Ovary (tissue), 3 donors: Measurements from ENCODE around the gene DNAL4.

Source experiments
- EP300 ChIP-seq: sonication (generic); formaldehyde crosslinking; IDR thresholded peaks from one replicate; pipeline ENCODE4 v1.6.1; 2017; ENCODE audit warnings: antibody characterized with exemption
- POLR2A ChIP-seq: fragments of 450-650 bp; IDR thresholded peaks from one replicate; pipeline ENCODE4 v1.6.1; 2017; ENCODE audit warnings: antibody characterized with exemption, mild to moderate bottlenecking, moderate library complexity
- TF ChIP-seq, protein P1 (sequence below), 3 donors: fragments of 450-650 bp in 2 of 3; fragments of 200-600 bp in 1 of 3; IDR thresholded peaks; one replicate each; pipeline versions ENCODE4 v1.5.1 to v1.8.0; 2016 to 2022; ENCODE audit warnings: antibody characterized with exemption in 3 of 3, mild to moderate bottlenecking in 1 of 3
- donor health status: DM: no; HTN: no; CAD: no.

DNA sequence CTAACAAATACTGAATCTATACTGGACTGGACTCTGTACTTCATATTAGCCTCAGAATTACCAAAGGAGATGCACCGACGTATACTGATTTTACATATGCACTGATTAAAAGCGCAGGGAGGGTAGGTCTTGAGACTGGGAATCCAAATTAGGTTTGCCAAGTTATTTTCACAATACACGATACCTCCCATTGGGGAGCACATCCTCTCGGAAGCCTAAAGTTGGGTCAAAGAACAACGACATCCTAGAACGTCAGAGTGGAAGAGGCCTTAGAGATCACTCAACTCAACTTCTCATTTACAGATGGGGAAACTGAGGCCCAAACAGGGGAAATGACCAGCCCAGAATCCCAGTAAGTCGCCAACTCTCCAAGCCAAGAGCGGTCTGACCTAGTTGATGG, 626 bp downstream of the DNAL4 start:
- TF ChIP-seq POLR2A = no peak
- TF ChIP-seq, protein P1, sequence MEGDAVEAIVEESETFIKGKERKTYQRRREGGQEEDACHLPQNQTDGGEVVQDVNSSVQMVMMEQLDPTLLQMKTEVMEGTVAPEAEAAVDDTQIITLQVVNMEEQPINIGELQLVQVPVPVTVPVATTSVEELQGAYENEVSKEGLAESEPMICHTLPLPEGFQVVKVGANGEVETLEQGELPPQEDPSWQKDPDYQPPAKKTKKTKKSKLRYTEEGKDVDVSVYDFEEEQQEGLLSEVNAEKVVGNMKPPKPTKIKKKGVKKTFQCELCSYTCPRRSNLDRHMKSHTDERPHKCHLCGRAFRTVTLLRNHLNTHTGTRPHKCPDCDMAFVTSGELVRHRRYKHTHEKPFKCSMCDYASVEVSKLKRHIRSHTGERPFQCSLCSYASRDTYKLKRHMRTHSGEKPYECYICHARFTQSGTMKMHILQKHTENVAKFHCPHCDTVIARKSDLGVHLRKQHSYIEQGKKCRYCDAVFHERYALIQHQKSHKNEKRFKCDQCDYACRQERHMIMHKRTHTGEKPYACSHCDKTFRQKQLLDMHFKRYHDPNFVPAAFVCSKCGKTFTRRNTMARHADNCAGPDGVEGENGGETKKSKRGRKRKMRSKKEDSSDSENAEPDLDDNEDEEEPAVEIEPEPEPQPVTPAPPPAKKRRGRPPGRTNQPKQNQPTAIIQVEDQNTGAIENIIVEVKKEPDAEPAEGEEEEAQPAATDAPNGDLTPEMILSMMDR (IDR thresholded peaks at IDR 0.05) = no peak
- TF ChIP-seq EP300 = no peak
